GM19372 (cell line): Measurements from ENCODE around the gene GRK4.

Experiments
- ATAC-seq: cut with Tn5 transposase; IDR thresholded peaks from one replicate; pipeline ENCODE4 v1.9.1; 2021; ENCODE audit warnings: mild to moderate bottlenecking, low read depth, moderate library complexity; ENCODE audit not compliant: unreplicated experiment

GRK4 gene

DNA sequence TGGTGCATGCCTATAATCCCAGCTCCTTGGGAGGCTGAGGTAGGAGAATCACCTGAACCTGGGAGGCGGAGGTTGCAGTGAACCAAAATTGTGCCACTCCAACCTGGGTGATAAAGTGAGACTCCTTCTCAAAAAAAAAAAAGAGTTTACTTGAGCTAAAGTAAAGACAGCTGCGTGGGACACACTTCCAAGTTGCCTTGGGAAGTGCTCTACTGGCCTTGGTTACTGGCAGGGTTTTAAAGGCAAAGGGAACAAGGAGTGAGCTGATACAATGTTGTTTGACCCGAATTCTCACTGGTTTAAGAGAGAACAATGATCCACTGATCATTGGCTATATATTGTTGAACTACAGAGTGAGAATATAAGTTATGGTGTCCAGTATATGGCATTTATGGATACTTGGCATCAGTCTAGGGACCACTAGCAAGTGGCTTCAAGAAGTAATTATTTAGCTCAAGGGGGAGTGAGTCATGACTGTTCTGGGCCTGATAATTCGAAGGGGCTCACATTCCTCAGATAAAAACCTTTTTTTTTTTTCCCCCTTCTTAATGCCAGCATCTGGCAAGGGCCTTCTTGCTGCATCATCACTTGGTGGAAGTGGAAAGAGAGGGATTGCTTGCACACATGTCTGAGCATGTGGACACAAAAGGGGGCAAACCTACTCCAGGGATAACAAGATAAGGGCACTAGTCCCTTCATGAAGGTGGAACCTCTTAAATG, 32.3 kb downstream of the GRK4 start:
- no peak for ATAC-seq

GRCh38 chr4:2996415-2996814, 33.0 kb downstream of the GRK4 start:
- ATAC-seq: no peak

DNA sequence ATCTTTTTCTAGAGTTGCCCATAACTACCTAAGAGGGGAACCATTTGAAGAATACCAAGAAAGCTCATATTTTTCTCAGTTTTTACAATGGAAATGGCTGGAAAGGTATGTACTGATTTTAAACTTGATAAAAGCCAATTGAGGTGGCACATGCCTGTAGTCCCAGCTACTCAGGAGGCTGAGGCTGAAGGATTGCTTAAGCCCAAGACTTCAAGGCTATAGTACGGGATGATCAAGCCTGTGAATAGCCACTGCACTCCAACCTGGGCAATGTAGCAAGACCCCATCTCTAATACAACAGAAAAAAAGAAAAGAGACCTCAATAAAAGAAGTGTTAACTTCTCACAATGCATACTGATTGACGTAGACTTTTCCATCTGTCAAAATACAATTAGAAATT, 44.4 kb downstream of the GRK4 start:
- ATAC-seq: no peak

- ATAC-seq: no peak
Observed at GRCh38 chr4:3009422-3009821, 46.1 kb downstream of the GRK4 start.

DNA sequence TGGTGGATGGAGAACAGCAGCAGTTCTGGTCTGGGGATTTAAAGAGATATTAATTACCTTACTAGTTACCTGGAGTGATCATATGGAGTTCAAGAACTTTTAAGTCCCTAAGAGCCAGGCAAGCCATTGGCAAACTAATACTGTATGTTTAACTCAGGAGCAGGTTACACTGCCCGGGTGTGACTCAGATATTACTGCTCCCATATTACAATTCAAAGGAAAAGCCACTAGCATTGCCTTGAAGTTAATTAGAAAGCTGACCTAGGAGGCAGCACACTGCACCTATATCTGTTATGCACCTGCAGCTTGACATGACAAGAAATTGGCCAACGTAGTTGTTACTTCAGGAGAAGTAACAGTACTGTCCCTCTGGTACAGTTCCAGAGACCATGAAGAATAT, 47.2 kb downstream of the GRK4 start:
- ATAC-seq: no peak

DNA sequence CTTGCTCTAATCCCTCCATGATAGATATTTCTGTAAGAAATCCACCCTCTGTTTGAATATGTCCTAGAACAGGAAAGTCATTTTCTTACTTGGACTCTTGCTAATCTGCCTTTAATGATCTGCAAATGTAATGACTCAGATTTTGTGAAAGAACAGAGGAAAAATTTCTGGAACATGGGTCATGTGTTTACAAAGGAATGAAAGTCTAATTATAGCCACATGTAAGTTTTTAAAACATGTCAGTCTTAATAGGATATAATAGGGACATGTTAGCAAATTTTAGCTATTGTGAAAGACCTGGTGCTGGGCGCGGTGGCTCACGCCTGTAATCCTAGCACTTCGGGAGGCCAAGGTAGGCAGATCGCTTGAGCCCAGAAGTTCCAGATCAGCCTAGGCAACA, 47.6 kb downstream of the GRK4 start:
- no peak for ATAC-seq

DNA sequence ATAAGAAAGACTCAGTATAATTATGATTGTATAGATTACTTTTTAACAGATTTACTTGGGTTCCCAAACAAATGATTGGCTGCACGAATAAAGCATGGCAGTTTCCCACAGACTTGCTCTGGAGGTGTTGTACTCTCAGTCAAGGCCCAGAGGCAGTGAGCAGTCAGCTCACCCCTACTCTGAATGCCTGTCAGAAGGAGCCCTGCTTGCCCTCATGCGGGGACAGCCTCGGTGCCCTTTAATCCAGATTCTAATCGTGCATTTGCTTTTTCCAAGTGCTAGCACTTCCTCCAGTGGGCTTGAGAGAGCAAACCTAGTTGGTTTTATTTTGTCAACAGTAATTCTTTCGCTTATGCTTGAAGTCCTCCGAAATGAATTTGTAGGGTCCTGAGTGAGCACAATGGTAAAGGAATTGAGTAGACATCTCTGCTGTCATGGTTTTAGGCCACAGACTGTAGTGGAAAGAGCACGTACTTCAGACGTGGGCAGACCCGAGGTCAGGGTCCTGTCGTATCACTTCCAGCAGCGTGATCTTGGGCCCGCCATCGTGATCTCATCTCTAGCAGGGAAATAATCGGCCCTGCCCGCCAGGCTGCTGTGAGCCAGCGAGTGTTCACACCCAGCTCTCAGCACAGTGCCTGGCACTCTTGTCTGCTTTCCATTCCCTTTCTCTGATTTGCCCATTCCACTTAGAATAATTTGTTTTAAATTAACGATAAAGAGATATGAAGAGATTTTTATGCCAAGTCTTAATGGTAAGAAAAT, 48.3 kb downstream of the GRK4 start:
- no peak for ATAC-seq

DNA sequence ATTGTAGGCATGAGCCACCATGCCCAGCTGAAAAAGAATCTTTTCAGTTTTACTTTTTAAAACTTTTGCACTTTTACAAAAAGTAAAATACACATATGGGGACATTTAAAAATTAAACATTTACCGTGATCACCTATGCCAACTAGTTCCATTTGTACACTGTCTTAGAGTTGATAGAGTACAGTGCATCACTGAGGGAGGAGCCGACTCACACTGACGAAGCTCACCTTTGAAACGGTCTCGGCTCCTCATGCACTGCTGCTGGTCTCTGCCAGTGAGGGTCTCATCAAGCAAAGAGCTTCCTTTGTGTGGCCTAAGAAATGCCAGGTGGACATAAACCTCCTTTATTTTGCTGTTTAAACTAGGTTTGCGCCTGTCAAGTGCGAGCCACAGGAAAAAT, 50.0 kb downstream of the GRK4 start:
- ATAC-seq: no peak

GRCh38 chr4:3013839-3014350, 50.5 kb downstream of the GRK4 start:
- ATAC-seq: no peak

DNA sequence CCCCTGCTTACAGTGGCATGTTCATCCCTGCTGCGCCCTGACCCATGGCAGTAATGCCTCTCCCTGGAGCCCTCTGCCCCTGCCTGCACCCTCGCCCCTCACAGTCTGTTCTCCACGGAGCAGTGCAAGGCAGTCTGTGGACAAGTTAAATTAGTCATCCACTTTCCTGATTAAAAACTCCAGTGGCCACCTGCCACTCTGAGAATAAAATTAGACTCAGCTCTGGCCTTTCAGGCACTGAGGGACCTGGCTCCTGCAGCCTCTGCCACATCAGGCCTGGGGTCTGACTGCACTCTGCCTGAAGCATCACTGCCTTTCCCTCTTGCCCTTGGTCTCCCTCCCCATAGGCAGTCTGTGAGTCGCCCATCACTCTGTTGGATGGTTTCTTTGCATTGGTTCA, 53.6 kb downstream of the GRK4 start:
- ATAC-seq: no peak

DNA sequence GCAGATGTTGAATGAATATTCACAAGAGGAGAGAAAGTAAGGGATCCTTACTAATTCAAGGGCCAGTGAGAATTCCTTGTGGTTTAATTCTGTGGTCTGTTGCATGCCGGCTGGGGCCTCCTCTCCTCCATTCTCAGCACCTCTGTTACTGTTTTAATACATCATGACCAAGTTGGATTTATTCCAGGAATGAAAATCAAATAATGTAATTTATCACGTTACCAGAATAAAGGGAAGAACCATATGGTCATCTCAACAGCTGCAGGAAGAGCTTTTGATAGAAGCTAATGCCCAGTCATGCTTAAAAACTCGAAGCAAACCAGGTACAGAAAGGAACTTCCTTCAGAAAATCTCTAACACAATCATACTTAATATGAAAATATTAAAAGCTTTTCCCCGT, 54.1 kb downstream of the GRK4 start:
- ATAC-seq: no peak

- no peak for ATAC-seq
Observed at GRCh38 chr4:3019145-3019846, 55.9 kb downstream of the GRK4 start.

- no peak for ATAC-seq
Observed at GRCh38 chr4:3021127-3021526, 57.8 kb downstream of the GRK4 start.

- ATAC-seq: no peak
Observed at GRCh38 chr4:3021627-3022026, 58.3 kb downstream of the GRK4 start.

- ATAC-seq: no peak
Observed at GRCh38 chr4:3022112-3022511, 58.7 kb downstream of the GRK4 start.

GRCh38 chr4:3022651-3023050, 59.3 kb downstream of the GRK4 start:
- ATAC-seq: no peak

DNA sequence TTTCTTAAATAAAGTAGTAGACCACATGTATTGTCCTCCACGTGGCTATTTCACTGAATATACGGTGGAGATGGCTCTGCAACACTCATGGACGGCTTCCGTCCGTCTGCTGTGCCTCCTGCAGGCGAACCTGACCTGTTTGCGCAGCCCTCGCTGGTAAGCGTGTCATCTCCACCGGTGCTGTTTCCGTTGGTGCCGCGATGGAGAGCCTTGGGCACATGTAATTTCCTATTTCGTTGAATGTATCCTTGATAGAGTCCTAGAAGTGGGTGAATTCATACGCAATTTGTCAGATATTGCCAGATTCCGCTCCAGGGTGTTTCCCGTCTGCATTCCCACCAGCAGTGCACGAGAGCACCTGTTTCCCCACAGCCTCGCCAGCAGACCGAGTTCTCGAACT, 62.5 kb downstream of the GRK4 start:
- ATAC-seq: no peak

GRCh38 chr4:3026540-3026939, 63.2 kb downstream of the GRK4 start:
- no peak for ATAC-seq

GRCh38 chr4:3029464-3029863, 66.1 kb downstream of the GRK4 start:
- ATAC-seq: no peak

- no peak for ATAC-seq
Observed at GRCh38 chr4:3030566-3031356, 67.4 kb downstream of the GRK4 start.
